H9 (cell line): ENCODE data around the gene SLC34A3. TPM values are rescaled to one million over a fixed set of nuclear protein-coding genes. Genes with fewer than 3 reads are reported as not detected.

Experiments
- DNase-seq: peaks from one replicate; pipeline ENCODE4 v3.0.0-alpha.2; 2017
- H2AFZ ChIP-seq: one replicate; pipeline ENCODE4 v1.6.1; 2013; ENCODE audit warnings: mild to moderate bottlenecking, low read length, control low read depth, moderate library complexity
- H2AK5ac ChIP-seq: 2 replicates; pipeline ENCODE4 v1.6.1; 2013; ENCODE audit warnings: low read length, control low read depth, mixed read lengths; ENCODE audit not compliant: insufficient read length
- H2BK120ac ChIP-seq: one replicate; pipeline ENCODE4 v1.6.1; 2013; ENCODE audit warnings: low read depth, mild to moderate bottlenecking, low read length, control low read depth, inconsistent platforms; ENCODE audit not compliant: poor library complexity, severe bottlenecking
- H2BK12ac ChIP-seq: 2 replicates; pipeline ENCODE4 v1.6.1; 2013; ENCODE audit warnings: low read length, control low read depth, mixed read lengths, low read depth; ENCODE audit not compliant: insufficient read length
- H2BK15ac ChIP-seq: 2 replicates; pipeline ENCODE4 v1.6.1; 2013; ENCODE audit warnings: low read depth, low read length, control low read depth
- H2BK20ac ChIP-seq: one replicate; pipeline ENCODE4 v1.6.1; 2013; ENCODE audit warnings: low read depth, mild to moderate bottlenecking, low read length, control low read depth, inconsistent platforms; ENCODE audit not compliant: poor library complexity, severe bottlenecking
- H2BK5ac ChIP-seq: 2 replicates; pipeline ENCODE4 v1.6.1; 2013; ENCODE audit warnings: low read length, control low read depth, mixed read lengths; ENCODE audit not compliant: insufficient read length
- H3K14ac ChIP-seq: 2 replicates; pipeline ENCODE4 v1.6.1; 2013; ENCODE audit warnings: low read length, control low read depth; ENCODE audit not compliant: insufficient read depth
- H3K18ac ChIP-seq: 2 replicates; pipeline ENCODE4 v1.6.1; 2013; ENCODE audit warnings: low read depth, mild to moderate bottlenecking, mixed read lengths, low read length, control low read depth; ENCODE audit not compliant: insufficient read length
- H3K23ac ChIP-seq: 2 replicates; pipeline ENCODE4 v1.6.1; 2013; ENCODE audit warnings: low read length, control low read depth, mixed read lengths, low read depth; ENCODE audit not compliant: insufficient read length
- H3K23me2 ChIP-seq: 2 replicates; pipeline ENCODE4 v1.6.1; 2013; ENCODE audit warnings: low read depth, mild to moderate bottlenecking, mixed read lengths, low read length, control low read depth; ENCODE audit not compliant: insufficient read length, poor library complexity, severe bottlenecking
- H3K27ac ChIP-seq: 2 replicates; pipeline ENCODE4 v1.5.1; 2013; ENCODE audit warnings: low read length, control low read depth, mixed read lengths, low read depth; ENCODE audit not compliant: insufficient read length
- H3K27me3 ChIP-seq: 2 replicates; pipeline ENCODE4 v1.6.1; 2013; ENCODE audit warnings: low read length, control low read depth, inconsistent platforms; ENCODE audit not compliant: insufficient read depth
- H3K4ac ChIP-seq: 2 replicates; pipeline ENCODE4 v1.6.1; 2013; ENCODE audit warnings: low read depth, mild to moderate bottlenecking, control low read depth, inconsistent platforms, low read length, moderate library complexity
- H3K4me1 ChIP-seq: 2 replicates; pipeline ENCODE4 v1.6.1; 2013; ENCODE audit warnings: low read length, control low read depth, inconsistent platforms; ENCODE audit not compliant: insufficient read depth
- H3K4me2 ChIP-seq: 2 replicates; pipeline ENCODE4 v1.6.1; 2013; ENCODE audit warnings: low read length, control low read depth, mixed read lengths; ENCODE audit not compliant: insufficient read length, insufficient read depth
- H3K56ac ChIP-seq: 2 replicates; pipeline ENCODE4 v1.6.1; 2013; ENCODE audit warnings: low read depth, mild to moderate bottlenecking, mixed read lengths, low read length, control low read depth; ENCODE audit not compliant: insufficient read length
- H3K79me1 ChIP-seq: 2 replicates; pipeline ENCODE4 v1.6.1; 2013; ENCODE audit warnings: low read depth, mild to moderate bottlenecking, moderate library complexity, low read length, control low read depth, inconsistent platforms; ENCODE audit not compliant: insufficient read depth, poor library complexity, severe bottlenecking
- H3K79me2 ChIP-seq: 2 replicates; pipeline ENCODE4 v1.6.1; 2013; ENCODE audit warnings: low read length, control low read depth, inconsistent platforms; ENCODE audit not compliant: insufficient read depth
- H3K9ac ChIP-seq: 2 replicates; pipeline ENCODE4 v1.6.1; 2013; ENCODE audit warnings: low read length, control low read depth, mixed read lengths; ENCODE audit not compliant: insufficient read length; ENCODE audit errors: extremely low read depth
- H3K9me3 ChIP-seq: one replicate; pipeline ENCODE4 v1.6.1; 2013; ENCODE audit warnings: low read depth, low read length, inconsistent platforms; ENCODE audit not compliant: control insufficient read depth
- H3T11ph ChIP-seq: one replicate; pipeline ENCODE4 v1.6.1; 2013; ENCODE audit warnings: mild to moderate bottlenecking, low read length, control low read depth, inconsistent platforms
- H4K20me1 ChIP-seq: one replicate; pipeline ENCODE4 v1.6.1; 2013; ENCODE audit not compliant: control insufficient read depth, insufficient read length, insufficient read depth
- H4K5ac ChIP-seq: 2 replicates; pipeline ENCODE4 v1.6.1; 2013; ENCODE audit warnings: low read depth, mild to moderate bottlenecking, mixed read lengths, low read length, control low read depth; ENCODE audit not compliant: insufficient read length
- H4K8ac ChIP-seq: replicated peaks from 2 replicates; pipeline ENCODE4 v1.6.1; 2013; ENCODE audit warnings: low read length, control low read depth, mixed read lengths, low read depth; ENCODE audit not compliant: insufficient read length
- H4K91ac ChIP-seq: 2 replicates; pipeline ENCODE4 v1.6.1; 2013; ENCODE audit warnings: low read depth, mild to moderate bottlenecking, moderate library complexity, mixed read lengths, low read length, control low read depth; ENCODE audit not compliant: insufficient read length
- H3K27ac Mint-ChIP-seq, 3 experiments: 2 replicates in 2 of 3; 3 replicates in 1 of 3; pipeline ENCODE4 v1.8.0; 2020 to 2021; ENCODE audit warnings: mixed read lengths in 3 of 3, mild to moderate bottlenecking in 1 of 3, moderate library complexity in 1 of 3
- H3K27me3 Mint-ChIP-seq: 2 replicates; pipeline ENCODE4 v1.8.0; 2021; ENCODE audit warnings: low read depth, mild to moderate bottlenecking, moderate library complexity, mixed read lengths
- H3K36me3 Mint-ChIP-seq, 3 experiments: 2 replicates in 2 of 3; 3 replicates in 1 of 3; pipeline ENCODE4 v1.8.0; 2020 to 2021; ENCODE audit warnings: low read depth in 3 of 3, mixed read lengths in 3 of 3; ENCODE audit not compliant: insufficient read depth in 1 of 3
- H3K4me1 Mint-ChIP-seq, 2 experiments: 2 replicates each; pipeline ENCODE4 v1.8.0; 2020; ENCODE audit warnings: mixed read lengths in 2 of 2
- H3K4me3 Mint-ChIP-seq, 2 experiments: 2 replicates in 1 of 2; 3 replicates in 1 of 2; pipeline ENCODE4 v1.8.0; 2020 to 2021; ENCODE audit warnings: mild to moderate bottlenecking in 2 of 2, mixed read lengths in 2 of 2, moderate library complexity in 1 of 2
- H3K9me3 Mint-ChIP-seq, 2 experiments: 2 replicates in 1 of 2; 3 replicates in 1 of 2; pipeline ENCODE4 v1.8.0; 2020; ENCODE audit warnings: mild to moderate bottlenecking in 2 of 2, mixed read lengths in 2 of 2, moderate library complexity in 1 of 2
- WGBS: extraction: QIAGEN DNeasy Blood & Tissue Kit; methylation state at CpG from one replicate; pipeline ENCODE4 v1.1.7; 2013; ENCODE audit warnings: missing lambda C conversion rate, low lambda C conversion rate, mixed read lengths; ENCODE audit not compliant: insufficient read length; ENCODE audit errors: extremely low coverage; 5-methylcytosine and 5-hydroxymethylcytosine counted together
- total RNA-seq: library from RNA; stranded (reverse); gene quantifications from 2 replicates; pipeline ENCODE4 v1.2.1, GENCODE V29; 2021
- TF ChIP-seq, protein P1 (sequence below): fragments of 200-600 bp; sonication (generic); conservative IDR thresholded peaks from 3 replicates; pipeline ENCODE4 v1.8.0; 2021; ENCODE audit warnings: antibody characterized with exemption, mild to moderate bottlenecking

The SLC34A3 gene
- total RNA-seq, 1 experiment from 2014 or later, result not detected

GRCh38 chr9:137183980-137184595 lies 46.6 kb upstream of the SLC34A3 start:
- peaks cover 2% of the 10 kb centered on the region for H4K20me1 ChIP-seq
- H3K18ac ChIP-seq, result no peak overlapping the region
- H3K9me3 ChIP-seq, result no peaks in the 10 kb centered on the region
- no peak overlapping the region for H2AK5ac ChIP-seq
- H2BK12ac ChIP-seq, result no peak overlapping the region
- H2BK20ac ChIP-seq, result no peak overlapping the region
- H4K8ac ChIP-seq, result no peak overlapping the region
- Mint-ChIP-seq H3K27ac (no peak overlapping the region), H3K27me3 (no peaks in the 10 kb centered on the region), H3K36me3 (peaks cover 7 to 56% (median 50%) of the 10 kb centered on the region in 3 experiments; a peak in 6 of 7 replicates), H3K9me3 (no peaks in the 10 kb centered on the region), H3K4me1 (peaks cover 11 to 16% of the 10 kb centered on the region in 2 experiments), H3K4me3 (no peak overlapping the region; a peak in 1 of 5 replicates)
- H4K5ac ChIP-seq, result no peak overlapping the region
- no peak overlapping the region for H2AFZ ChIP-seq
- peaks cover 8% of the 10 kb centered on the region; the same call in 1 of the 2 replicates for H3K79me2 ChIP-seq
- no peaks in the 10 kb centered on the region for H3K4me1 ChIP-seq
- H3K4ac ChIP-seq, result no peak overlapping the region
- H2BK120ac ChIP-seq, result no peak overlapping the region
- H3K27ac ChIP-seq, result no peak overlapping the region
- TF ChIP-seq, protein P1, sequence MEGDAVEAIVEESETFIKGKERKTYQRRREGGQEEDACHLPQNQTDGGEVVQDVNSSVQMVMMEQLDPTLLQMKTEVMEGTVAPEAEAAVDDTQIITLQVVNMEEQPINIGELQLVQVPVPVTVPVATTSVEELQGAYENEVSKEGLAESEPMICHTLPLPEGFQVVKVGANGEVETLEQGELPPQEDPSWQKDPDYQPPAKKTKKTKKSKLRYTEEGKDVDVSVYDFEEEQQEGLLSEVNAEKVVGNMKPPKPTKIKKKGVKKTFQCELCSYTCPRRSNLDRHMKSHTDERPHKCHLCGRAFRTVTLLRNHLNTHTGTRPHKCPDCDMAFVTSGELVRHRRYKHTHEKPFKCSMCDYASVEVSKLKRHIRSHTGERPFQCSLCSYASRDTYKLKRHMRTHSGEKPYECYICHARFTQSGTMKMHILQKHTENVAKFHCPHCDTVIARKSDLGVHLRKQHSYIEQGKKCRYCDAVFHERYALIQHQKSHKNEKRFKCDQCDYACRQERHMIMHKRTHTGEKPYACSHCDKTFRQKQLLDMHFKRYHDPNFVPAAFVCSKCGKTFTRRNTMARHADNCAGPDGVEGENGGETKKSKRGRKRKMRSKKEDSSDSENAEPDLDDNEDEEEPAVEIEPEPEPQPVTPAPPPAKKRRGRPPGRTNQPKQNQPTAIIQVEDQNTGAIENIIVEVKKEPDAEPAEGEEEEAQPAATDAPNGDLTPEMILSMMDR, result no peak
- H3K56ac ChIP-seq, result no peak overlapping the region
- DNase-seq, result no peak
- no peak overlapping the region for H3T11ph ChIP-seq
- no peaks in the 10 kb centered on the region for H3K27me3 ChIP-seq
- H3K23ac ChIP-seq, result no peak overlapping the region
- no peak overlapping the region for H2BK15ac ChIP-seq
- H2BK5ac ChIP-seq, result no peak overlapping the region
- peaks cover 8% of the 10 kb centered on the region for H3K23me2 ChIP-seq
- H3K14ac ChIP-seq, result no peak overlapping the region
- H3K4me2 ChIP-seq, result no peak overlapping the region
- H3K9ac ChIP-seq, result no peak overlapping the region
- no CpG with 5 or more reads among the region's 27 CpGs for WGBS
- no peak overlapping the region for H4K91ac ChIP-seq
- peaks cover 6% of the 10 kb centered on the region for H3K79me1 ChIP-seq
